H7 (cell line): ENCODE data around the gene CTNNA1. TPM values are rescaled to one million over a fixed set of nuclear protein-coding genes. Genes with fewer than 3 reads are reported as not detected.

Experiments
- DNase-seq: peaks from one replicate; pipeline ENCODE4 v3.0.0; 2012
- H3K27me3 ChIP-seq: 2 replicates; pipeline ENCODE4 v1.6.0; 2011; ENCODE audit warnings: mild to moderate bottlenecking, low read length; ENCODE audit not compliant: control insufficient read depth, insufficient read depth
- H3K36me3 ChIP-seq: replicated peaks from 2 replicates; pipeline ENCODE4 v1.5.1; 2011; ENCODE audit warnings: low read length; ENCODE audit not compliant: control insufficient read depth, insufficient read depth
- H3K4me3 ChIP-seq: 2 replicates; pipeline ENCODE4 v1.5.1; 2011; ENCODE audit warnings: low read depth, mild to moderate bottlenecking, control low read depth, low read length, moderate library complexity; ENCODE audit not compliant: insufficient read depth
- total RNA-seq: library from RNA; depleted of rRNA; stranded (reverse); fragments of >200 nt; shearing (Covaris generic); gene quantifications from 2 replicates; pipeline ENCODE4 v1.2.3, GENCODE V29; 2014

The CTNNA1 gene
- total RNA-seq, 1 experiment from 2014 or later: 352 TPM

DNA sequence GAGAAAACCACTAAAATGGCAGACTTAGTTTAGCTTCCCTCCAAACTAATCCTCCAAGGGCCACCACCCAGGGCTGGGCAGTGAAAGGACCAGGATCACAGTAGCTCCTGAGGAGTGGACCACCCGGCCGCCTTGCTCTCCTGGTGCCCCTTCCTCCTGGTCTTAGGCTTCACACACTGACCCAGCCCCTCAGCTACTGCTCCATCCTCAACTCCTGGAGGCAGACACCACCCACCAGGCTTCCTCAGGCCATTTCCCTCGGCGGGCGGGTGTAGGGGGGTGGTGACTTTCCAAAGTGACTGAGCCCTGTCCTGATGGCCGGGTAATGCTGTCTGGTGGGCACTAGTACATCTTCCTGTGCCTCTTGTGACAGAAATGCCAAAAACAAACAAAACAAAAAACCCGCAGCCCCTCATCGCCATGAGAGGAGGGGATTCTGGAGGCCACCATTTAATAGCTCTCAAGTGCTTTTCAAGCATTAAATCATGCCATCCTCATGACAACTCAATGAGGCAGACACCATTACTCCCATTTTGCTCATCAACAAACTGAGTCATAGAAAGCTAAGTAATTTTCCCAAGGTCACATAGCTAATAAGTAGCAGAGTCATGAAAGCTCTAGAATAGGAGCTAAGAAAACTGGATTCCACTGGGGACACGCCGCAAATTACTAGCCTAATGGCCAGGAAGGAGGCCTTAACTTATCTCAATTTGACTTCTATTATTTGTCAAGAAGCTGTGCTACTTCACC is 213.2 kb downstream of the CTNNA1 start:
- no peaks in the 10 kb centered on the region for H3K27me3 ChIP-seq
- H3K4me3 ChIP-seq: no peak overlapping the region
- DNase-seq: no peak
- H3K36me3 ChIP-seq: no peaks in the 10 kb centered on the region

DNA sequence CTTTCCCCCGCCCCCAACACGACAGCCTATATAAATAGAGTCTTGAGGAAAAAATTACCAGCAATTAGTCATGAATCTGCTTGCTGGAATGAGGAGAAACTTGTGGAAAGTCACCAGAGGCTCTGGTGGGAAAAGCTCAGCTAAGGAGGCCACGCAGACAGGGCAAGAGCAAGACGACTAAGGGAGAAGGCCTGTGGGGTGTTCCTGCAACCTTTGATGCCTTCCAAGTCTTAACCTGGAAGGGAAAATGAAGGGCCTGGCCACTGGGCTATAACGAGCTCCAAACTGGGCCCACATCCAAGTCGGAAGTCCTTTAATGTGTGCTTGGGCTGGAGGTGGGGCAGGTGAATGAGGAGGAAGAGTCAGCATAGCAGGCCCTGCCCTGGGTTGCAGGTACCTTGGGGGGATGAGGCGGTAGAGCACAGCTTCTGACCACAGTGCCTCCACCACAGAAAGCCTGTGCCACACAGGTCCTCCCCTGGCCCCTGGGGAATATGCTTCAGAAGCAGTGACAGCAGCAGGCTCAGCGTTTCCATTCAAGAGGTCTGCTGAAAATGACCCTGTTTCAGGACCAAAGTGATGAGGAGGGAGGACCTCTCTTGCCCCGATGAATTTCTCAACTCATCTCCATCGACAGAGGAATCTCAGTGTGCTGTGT is 214.7 kb downstream of the CTNNA1 start:
- no peak overlapping the region for H3K4me3 ChIP-seq
- DNase-seq: no peak
- H3K36me3 ChIP-seq: no peaks in the 10 kb centered on the region
- H3K27me3 ChIP-seq: no peaks in the 10 kb centered on the region

DNA sequence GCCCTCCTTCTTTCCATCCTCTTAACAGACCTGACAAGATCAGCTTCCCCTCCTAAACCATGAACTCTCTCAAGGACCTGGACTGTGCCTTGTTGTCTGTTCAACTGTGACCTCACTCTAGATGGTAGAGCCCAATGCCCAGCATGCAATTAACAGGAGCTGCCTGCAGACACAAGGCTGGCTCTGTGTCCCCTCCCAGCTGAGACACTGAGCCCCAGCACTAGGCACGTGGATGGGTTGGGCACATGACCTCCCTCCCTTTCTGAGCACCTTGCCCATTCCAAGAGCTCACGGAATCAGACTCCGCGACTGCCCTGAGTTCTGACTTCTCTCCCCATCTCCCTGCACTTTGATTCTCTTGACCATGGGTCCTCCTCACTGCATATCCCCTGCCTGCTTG is 215.4 kb downstream of the CTNNA1 start:
- no peak overlapping the region for H3K4me3 ChIP-seq
- H3K36me3 ChIP-seq: no peaks in the 10 kb centered on the region
- no peaks in the 10 kb centered on the region for H3K27me3 ChIP-seq
- DNase-seq: no peak

DNA sequence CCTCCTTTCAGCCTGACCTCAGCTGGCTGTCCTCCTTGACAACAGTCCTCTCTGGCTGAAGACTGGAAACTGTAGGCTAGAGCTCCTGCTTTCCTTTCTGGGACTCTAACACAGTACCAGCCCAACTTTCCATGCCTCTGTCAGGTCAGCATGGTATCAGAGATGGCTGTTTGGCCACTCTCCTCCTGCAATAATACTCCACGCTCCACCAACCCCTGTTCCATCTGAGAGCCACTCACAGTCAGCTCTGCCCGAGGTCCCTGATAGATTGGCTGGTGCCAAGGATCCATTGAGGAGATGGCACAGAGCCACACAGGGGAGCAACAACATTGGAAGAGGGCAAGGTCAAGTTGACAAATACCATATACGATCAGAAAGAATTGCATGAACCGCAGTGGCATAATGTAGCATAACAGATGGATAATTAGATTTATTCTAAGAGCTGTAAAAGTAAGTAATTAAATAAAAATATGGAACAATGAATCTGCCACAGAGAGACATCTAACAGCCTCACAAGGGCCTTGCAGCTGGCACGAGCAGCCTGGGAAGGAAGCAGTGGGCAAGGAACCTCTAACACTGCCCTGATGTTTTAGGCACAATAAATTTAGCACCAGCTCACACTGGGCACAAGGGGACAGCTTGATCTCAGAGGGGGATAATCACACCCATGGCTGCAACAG is 216.2 kb downstream of the CTNNA1 start:
- H3K27me3 ChIP-seq: no peaks in the 10 kb centered on the region
- no peak for DNase-seq
- H3K36me3 ChIP-seq: no peaks in the 10 kb centered on the region
- H3K4me3 ChIP-seq: no peak overlapping the region

DNA sequence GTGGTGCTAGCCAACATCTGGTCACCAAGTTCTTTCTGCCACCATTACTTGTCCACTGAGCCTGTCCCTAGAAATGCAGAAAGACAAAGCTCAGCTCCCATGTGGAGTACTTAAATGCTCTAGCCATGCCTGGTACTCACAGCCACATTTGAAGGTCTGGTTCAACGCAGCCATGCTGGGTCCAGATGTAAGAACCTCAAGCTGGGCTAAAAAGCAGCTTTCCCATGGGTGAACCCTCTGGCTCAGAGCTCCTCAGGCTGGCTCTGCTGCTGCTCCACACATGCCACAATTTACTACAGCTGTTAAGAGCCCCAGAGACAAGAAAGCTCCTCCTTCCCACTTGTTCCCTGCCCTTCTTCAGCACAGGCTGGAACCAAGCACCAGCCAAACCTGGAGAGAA is 219.0 kb downstream of the CTNNA1 start:
- Histone ChIP-seq H3K4me3 (no peak overlapping the region), H3K27me3 (no peaks in the 10 kb centered on the region), H3K36me3 (no peaks in the 10 kb centered on the region)
- DNase-seq: no peak

DNA sequence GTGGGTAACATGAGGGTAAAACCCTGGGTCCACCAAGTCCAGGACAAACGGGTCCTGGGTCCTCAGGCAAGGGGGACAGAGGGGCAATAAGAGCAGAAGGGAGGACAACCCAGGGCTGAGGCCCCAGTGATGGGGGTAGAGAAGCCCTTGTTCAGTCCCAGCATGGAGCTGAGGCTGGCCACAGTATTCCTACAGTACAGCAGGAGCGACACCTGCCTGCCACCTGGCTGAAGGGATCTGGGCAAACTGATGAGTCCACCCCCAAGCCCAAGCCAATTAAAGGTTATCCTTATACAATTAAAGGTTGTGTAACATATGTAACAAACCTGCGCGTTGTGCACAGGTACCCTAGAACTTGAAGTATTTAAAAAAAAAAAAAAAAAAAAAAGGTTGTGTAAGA is 219.6 kb downstream of the CTNNA1 start:
- peak; percentile 68 for DNase-seq
- H3K27me3 ChIP-seq: no peaks in the 10 kb centered on the region
- no peaks in the 10 kb centered on the region for H3K36me3 ChIP-seq
- H3K4me3 ChIP-seq: no peak overlapping the region

DNA sequence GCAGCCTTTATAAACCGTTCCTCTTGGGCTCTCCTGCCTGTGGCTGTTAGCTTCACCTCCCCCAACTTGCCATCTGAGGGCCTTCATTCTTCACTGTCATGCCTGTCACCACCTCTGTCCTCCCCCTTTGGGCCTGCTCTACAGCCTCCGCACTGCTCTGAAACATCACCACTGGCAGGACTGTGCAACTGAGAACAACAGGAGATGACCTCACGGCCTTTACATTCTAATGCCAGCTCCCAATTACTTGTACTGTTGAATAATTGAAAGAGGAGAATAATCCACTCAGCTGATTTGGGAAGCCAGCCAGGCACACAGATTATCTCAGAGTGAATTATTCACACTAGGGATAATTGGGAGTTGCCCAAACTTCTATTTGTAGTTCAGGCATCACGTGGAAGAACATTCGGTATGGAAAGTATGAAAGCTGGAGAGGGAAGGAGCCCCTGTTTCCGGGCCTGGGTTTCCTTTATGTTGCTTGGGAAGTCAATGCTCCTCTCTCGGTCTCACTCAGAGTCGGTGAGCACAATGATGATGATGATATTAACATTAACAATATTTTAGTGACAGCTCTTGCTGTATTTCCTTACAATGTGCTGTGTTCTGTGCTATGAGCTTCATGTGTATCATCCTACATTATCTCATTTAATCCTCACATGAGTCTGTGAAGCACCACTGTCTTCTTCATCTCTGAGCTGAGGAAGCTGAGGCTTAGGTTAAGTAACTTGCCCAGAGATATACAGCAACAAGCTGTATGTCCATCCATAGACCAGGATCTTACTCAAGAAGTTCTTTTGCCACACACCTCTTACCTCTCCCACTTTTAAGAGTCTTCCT is 221.2 kb downstream of the CTNNA1 start:
- no peak for DNase-seq
- Histone ChIP-seq H3K36me3 (no peaks in the 10 kb centered on the region), H3K4me3 (no peak overlapping the region), H3K27me3 (no peaks in the 10 kb centered on the region)

DNA sequence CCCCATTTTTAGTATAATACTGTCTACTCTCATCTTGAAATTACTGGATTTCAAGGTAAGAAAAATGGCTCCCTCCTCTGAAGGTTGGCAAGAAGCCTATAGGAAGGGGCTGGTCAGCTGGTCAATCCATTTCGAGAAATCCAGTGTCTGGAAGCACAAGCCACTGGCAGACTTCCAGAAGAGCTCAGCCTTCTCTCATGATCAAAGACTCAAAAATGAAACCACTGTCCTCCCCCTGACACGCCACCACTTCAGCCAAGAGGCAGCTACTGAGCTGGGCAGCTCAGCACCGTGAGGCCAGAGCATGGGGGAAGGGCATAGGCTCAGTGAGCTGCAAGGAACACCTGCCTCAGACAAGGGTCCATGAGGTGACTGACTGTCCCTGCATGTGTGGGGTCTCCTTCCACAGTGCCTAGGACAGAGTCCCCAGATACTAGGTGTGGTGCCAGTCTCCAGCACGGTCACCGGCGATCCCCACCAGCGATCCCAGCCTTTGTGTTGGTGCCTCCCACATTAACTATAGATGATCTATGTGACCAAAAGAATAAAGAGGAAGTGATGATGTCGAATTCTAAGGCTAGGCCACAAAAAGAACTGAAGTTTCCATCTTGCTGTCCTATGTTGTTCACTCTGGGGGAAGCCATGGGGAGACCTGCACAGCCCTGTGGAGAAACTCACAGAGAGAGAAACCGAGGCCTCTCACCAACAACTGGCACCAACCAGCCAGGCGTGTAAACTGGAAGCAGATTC is 222.0 kb downstream of the CTNNA1 start:
- H3K36me3 ChIP-seq: no peaks in the 10 kb centered on the region
- DNase-seq: no peak
- H3K27me3 ChIP-seq: no peaks in the 10 kb centered on the region
- H3K4me3 ChIP-seq: no peak overlapping the region

DNA sequence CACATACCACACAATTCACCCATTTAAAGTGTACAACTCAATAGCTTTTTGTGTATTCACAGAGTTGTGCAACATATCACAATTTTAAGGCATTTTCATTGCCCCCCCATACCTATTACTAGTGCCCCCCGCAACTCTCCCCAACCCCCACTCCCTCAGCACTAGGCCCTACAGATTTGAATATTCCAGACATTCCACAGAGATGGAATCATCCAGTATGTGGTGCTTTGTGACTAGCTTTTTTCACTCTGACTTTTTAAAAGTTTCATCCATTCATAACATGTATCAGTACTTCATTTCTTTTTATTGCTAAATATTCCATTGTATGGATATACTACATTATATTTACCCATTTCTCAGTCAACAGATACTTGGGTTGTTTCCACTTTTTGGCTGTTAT is 224.9 kb downstream of the CTNNA1 start:
- Histone ChIP-seq H3K27me3 (no peaks in the 10 kb centered on the region), H3K36me3 (no peaks in the 10 kb centered on the region), H3K4me3 (no peak overlapping the region)
- DNase-seq: no peak

DNA sequence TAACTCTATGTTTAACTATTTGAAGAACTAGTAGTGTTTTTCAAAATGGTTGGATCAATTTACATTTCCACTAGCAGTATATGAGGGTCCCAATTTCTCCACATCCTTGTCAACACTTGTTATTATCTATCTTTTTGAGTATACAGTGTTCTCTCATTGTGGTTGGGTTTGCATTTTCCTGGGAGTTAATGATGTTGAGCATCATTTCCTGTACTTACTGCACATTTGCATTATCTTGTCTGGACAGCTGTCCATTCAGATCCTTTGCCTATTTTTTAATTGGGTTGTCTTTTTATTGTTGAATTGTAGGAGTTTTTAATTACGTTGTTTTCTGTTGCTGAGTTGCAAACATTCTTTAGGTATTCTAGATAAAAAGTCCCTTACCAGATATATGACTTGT is 225.4 kb downstream of the CTNNA1 start:
- no peak for DNase-seq
- no peaks in the 10 kb centered on the region for H3K27me3 ChIP-seq
- H3K36me3 ChIP-seq: no peaks in the 10 kb centered on the region
- no peak overlapping the region for H3K4me3 ChIP-seq

DNA sequence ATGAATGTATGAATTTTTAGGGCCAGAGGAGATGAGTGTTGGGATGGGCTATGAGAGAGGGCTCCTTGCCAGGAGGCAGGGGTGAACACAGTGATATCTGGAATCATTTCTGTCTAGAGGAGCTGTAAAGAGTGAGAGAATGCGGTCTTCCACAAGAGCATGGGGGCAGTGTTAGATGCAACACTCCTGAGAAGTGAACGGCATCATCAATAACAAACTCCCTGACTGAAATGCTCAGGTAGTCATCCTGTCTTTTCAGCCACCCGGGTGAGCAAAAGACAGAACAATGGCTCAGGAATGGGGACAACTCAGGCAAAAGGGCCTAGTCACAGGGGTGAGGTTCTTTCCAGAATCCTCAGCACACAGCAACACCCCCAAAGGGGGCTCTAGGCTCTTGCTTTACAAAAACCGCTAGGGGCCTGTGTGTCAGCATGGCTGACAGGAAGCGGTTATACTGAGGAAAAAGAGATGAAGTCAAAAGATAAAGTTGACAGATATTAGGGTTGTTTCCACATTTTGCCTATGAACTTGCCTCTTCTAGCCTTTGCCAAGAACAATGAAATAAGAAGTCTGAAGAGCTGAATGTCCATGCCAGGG is 226.6 kb downstream of the CTNNA1 start:
- Histone ChIP-seq H3K4me3 (no peak overlapping the region), H3K36me3 (no peaks in the 10 kb centered on the region), H3K27me3 (no peaks in the 10 kb centered on the region)
- no peak for DNase-seq

DNA sequence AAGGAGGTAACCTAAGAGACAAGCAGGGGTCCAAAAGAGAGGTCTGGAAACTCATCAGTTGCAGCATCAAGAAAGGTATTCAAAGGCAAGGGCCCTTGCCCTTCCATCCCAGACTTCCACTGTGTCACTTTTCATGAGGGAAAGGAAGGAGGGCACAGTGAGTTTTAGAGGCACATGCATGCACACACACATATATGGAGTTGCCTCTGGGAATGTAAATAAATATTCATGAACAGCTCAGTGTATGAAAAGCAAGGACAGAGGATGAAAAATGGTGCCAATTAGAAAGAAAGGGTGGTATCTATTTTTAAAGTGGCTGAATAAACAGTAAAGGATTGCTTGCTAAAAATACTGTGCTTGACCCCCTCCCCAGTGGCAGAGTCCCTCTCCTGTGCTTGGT is 227.2 kb downstream of the CTNNA1 start:
- no peaks in the 10 kb centered on the region for H3K36me3 ChIP-seq
- no peaks in the 10 kb centered on the region for H3K27me3 ChIP-seq
- no peak overlapping the region for H3K4me3 ChIP-seq
- DNase-seq: no peak

DNA sequence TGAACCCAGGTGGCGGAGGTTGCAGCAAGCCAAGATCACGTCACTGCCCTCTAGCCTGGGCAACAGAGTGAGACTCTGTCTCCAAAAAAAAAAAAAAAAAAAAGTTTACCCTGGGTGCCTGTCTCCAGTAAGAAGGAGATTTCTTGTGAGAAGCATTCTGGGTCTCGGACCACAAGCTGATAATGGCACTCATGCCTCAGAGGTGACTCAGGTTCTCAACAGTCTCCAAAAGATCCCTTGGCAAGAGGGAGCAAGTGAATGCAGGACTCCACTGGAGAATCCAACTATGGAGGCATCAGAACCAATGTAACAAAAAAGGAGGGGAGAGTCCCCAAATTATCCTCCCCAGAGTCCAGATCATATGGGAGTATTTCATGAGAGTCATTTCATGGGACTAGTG is 227.9 kb downstream of the CTNNA1 start:
- Histone ChIP-seq H3K4me3 (no peak overlapping the region), H3K27me3 (no peaks in the 10 kb centered on the region), H3K36me3 (no peaks in the 10 kb centered on the region)
- DNase-seq: no peak

DNA sequence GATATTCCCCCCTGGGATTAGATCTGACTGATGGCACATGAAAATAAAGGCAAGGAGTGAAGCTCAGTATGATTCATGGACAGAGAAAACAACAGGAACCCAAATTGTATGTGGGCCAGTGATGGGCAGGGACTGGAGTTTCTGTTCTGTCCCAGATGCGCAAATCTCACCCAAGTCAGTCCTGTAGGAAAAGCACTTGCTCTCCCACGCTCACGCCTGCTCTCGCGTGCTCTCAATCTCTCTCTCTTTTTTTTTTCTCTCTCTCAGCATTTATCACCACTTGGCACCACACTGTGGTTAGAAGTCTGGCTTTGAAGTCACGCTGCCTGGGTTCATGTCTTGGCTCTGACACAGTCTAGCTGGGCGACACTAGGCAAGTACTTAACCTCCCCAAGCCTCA is 228.4 kb downstream of the CTNNA1 start:
- H3K27me3 ChIP-seq: no peaks in the 10 kb centered on the region
- no peak overlapping the region for H3K4me3 ChIP-seq
- no peaks in the 10 kb centered on the region for H3K36me3 ChIP-seq
- DNase-seq: no peak
